AG08396 (cell line): ENCODE results near the gene PTK7.
A peak's percentile ranks its signal among the peaks of the same experiment; 100 is the strongest.
"Not testable (repeated sequence)": the region's sequence is repeated elsewhere in the genome, so short reads cannot be mapped to it uniquely, and the experiment has no call there.

Source experiments
- DNase-seq: peaks from one replicate; pipeline ENCODE4 v3.0.0; 2012; ENCODE audit warnings: low spot score, mixed read lengths

Gene PTK7

GRCh38 chr6:43075670-43076463 is at the start of gene PTK7:
Gene PTK7, plus strand, starts transcription at chr6:43076314. Its CDS starts 175 bp downstream, at chr6:43076489.
- peak; percentile 65 for DNase-seq

DNA sequence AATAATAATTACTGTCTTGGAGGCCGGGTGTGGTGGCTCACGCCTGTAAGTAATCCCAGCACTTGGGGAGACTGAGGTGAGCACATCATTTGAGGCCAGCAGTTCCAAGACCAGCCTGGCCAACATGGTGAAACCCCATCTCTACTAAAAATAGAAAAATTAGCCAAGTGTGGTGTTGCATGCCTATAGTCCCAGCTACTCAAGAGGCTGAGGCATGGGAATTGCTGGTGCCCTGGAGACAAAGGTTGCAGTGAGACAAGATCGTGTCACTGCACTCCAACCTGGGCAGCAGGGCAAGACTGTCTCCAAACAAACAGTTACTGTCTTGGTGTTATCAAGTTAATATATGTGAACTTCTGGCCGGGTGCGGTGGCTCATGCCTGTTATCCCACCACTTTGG is 49.7 kb upstream of the PTK7 start:
- DNase-seq = no peak

GRCh38 chr6:43029120-43029519 is 47.0 kb upstream of the PTK7 start:
- DNase-seq = no peak

- DNase-seq = no peak
Measured at GRCh38 chr6:43032326-43032725, 43.8 kb upstream of the PTK7 start.

GRCh38 chr6:43033496-43034189 is 42.5 kb upstream of the PTK7 start:
- no peak for DNase-seq

- DNase-seq = no peak
Measured at GRCh38 chr6:43034190-43034525, 42.0 kb upstream of the PTK7 start.

GRCh38 chr6:43035495-43036194 is 40.5 kb upstream of the PTK7 start:
- no peak for DNase-seq

DNA sequence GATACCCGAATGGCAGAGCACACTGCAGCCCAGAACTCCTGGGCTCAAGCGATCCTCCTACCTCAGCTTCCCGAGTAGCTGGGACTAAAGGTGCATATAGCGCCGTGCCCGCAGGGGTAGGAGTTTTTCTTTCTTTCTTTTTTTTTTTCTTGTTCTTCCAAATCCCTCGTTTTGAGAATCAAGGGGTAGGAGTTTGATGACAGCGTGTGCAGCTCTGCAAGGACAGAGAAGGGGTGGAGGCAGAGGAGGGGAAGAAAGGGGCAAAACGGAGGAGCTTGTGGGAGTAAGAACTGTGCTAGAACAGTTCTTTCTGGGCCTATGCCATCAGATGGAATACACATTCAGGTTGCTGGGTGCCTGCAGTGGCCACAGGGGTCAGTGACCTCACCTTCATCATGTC is 39.4 kb upstream of the PTK7 start:
- no peak for DNase-seq

DNA sequence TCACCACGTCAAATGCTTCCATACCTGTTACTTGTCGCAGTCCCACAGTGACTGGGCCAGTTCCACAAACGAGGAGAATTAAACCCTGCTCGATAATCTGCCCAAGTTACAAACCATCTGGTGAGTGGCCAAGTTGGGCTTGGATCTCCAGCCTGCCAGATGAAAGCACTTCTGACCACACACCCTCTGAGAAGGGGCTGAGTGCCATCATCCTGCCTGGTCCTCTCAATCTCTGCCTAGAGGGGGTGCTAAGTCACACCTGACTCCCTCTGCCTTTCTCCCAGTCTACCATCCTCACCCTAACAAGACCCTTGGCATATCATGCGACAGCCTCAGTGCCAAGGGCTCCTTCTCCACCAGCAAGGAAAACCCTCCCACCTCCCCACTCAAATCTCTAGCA is 38.9 kb upstream of the PTK7 start:
- DNase-seq = no peak

DNA sequence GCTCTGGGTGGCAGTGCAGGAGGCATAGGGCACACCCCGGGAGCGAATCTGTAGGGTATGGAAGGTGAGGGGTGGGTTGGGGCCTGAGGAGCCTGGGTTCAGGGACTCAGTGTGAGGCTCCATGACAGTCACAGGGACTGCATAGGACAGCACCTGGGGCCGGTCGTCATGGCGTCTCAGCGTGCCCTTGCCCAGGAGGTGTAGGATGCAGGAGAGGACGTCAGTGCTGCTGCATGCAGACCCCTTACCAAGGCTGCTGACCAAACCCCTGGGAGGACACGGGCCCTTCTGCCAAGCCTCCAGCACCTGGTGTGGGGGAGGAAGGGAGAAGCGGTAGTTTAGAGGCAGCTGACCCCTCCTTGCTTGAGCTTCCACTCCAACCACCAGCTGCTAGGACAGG is 38.4 kb upstream of the PTK7 start:
- DNase-seq = no peak

DNA sequence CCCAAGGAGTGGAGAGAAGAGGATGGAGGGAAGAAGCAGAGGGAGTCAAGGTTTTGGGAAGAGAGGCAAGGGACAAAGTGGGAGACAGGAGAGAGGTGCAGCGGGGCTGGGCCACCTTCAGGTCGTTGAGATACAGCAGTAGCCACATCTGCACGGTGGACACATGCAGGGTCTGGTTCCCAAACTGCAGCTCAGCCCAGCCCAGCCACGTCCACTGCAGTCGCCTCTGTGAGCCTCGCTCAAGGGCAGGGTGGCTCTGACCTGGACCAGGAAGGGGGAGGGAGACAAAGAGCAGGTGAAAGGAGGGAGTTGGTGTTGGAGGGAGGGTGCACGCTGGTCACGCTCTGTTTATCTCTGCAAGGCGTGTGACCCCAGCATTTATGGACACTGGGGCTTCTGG is 37.4 kb upstream of the PTK7 start:
- DNase-seq = no peak

DNA sequence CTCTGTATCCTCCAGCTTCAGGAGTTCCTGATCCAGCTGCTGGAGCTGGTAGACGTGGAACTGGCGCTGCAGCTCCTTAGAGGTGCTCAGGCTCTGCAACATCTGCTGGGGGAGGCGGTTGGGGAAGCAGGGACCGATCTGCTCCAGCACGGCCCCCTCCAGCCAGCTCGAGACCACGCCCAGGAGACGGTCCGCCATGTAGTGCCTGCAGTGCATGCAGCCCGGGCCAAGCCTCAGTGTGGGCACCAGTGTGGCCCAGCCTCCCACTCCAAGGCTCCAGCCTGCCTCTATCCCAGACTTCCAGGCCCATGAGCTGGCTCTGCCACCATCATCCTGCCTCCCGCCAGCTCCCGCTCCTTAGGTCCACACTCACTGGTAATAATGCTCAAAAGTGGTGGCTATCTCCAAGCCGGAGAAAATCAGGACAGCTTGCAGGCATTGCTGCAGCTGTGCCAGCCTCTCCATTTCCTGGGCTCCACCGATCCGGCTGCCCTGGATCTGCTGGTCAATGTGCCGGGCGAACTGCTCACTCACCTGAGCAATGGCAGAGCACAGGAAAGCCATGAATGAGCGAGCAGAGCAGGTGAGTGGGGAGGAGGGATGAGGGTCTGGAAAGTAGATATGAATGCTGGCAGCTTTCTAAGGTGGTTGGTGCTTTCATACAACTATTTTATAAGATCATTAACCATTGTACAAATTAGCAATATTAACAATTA is 35.4 kb upstream of the PTK7 start:
- no peak for DNase-seq

DNA sequence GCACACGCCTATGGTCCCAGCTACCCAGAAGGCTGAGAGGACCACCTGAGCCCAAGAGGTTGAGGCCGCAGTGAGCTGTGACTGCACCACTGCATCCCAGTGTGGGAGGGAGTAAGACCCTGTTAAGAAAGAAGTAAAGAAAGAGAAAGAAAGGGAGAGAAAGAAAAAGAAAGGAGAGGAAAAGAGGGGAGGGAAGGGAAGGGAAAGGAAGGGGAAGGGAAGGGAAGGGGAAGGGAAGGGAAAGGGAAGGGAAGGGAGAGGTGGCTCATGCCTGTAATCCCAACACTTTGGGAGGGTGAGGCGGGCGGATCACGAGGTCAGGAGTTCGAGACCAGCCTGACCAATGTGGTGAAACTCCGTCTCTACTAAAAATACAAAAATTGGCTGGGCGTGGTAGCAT is 34.6 kb upstream of the PTK7 start:
- DNase-seq = not testable (repeated sequence)

DNA sequence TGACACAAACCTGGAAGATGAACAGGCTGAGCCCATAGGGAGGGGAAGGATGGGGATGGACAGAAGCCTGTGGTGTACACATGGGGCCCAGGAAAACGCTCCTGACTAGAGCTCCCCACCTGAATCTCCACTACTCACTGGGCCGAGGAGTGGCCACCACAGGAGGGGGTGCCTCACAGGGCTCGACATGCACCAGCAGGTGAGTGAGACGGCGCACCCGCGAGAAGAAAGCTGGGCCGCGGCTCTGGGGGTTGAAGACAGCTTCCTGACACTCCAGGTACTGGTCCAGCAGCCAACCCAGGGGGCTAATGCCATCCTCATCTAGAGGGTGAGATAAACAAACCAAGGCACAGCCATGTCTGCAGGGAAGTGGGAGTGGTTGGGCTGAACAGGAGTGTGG is 32.8 kb upstream of the PTK7 start:
- no peak for DNase-seq

GRCh38 chr6:43045371-43045930 is 30.7 kb upstream of the PTK7 start:
- DNase-seq = no peak

DNA sequence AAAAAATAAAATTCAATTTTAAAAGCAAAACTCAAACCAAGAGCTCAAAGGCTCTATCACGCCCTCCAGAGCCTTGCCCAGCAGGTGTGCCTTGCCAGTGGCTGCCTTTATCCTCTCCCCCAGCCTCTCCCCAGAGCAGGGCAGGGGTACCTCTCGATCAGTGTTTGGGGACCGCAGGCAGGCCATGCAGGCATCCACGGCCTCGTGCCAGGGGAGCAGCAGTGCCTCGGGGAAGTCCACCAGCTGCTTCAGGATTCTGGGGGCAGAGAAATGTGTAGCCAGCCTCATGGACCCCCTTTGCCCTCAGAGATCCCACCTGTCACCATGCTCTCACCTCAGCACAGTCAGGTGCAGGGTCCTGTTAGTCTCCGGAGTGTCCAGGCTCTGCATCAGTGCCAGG is 28.1 kb upstream of the PTK7 start:
- no peak for DNase-seq

DNA sequence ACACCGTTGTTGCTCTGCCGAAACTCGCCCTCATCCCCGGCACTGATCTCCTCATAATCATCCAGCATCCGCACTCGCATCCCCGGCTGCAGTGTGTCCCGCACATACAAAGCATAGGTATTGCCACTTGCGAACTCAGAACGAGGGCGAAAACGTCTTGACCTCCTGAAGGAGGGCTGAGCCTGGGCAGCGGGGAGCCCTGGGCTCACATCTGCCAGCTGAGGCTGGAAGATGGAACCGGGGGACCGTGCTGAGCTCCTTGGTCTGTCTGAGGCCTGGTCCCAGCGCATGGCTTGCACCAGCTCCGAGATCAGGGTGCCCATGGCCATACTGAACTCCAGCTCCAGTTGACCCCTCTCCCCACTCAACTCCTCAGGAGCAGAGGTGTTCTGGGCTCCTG is 25.1 kb upstream of the PTK7 start:
- DNase-seq = no peak

GRCh38 chr6:43052225-43052841 is 23.8 kb upstream of the PTK7 start:
- no peak for DNase-seq

DNA sequence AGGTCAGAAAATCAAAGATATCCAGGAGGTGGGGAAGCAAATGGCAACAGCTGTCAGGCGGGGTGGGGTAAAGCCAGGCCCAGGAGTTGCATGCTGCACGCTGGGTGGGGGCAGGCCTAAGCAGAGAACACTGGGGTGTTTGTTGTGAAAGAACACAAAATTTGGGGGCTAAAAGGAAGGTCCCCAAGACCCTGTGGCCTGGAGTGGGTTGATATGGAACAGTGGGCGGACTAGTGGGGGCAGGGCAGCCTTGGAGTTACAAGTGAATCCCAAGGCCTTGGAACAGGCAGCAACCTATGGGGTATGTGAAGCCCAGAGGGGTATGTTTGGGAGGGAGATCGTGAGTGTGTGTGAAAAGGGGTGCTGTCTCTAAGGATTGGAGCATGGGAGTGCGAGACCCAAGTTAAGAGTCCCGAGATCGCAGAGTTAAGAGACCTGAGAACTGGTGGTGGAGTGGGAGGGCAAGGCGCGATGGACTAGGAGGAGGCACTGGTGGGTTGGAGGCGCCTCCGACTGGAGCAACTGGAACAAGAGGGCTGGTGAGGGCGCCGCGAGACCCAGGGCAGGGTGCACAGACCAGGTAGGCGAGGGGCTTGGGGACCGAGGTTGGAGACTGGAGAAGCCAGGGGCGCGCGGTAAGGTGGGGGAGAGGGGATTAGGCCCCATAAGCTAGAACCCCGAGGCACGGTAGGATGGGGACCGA is 23.1 kb upstream of the PTK7 start:
- peak; percentile 35 for DNase-seq

DNA sequence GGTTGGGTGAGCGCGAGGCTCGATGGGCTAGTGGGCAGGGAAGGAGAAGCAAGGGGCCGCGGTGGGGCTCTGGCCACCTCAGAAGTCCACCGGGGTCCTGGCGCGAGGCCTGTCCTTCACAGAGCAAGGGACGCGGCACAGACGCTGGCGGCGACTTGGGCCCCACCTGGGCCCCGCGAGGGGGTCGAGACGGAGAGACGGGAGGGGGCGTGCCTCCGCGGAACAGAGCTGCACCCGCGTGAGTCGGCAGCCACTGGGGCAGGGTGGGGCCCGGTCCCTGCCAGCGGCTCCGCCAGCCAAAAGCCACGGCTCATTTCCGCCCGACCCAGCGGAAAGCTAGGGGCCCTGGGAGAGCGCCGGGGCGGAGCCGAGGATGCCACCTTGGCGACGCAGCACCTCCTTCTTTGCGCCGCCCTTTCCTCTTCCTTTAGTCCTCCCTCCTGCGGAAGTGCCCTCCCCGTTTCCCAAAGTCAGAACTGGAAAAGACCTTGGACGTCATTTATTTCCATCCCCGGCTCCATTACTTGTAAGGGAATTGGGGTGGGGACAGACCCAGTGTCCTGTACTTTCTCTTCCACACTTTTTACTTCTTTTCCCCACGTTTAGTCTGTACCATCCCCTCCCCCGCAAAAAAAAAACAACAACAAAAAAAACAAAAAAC is 22.4 kb upstream of the PTK7 start, which contains the start of gene CUL7:
Gene CUL7, minus strand, starts transcription at position 307 of the 661 bp plus-strand sequence. CDS start 1,063 bp downstream, outside the sequence.
- peak; percentile 99 for DNase-seq
